Measurements from ENCODE around the gene ZNF423.

GRCh38 chr16:49589544-49590031 lies 266.3 kb downstream of the ZNF423 start:
- TF ChIP-seq, protein P1, sequence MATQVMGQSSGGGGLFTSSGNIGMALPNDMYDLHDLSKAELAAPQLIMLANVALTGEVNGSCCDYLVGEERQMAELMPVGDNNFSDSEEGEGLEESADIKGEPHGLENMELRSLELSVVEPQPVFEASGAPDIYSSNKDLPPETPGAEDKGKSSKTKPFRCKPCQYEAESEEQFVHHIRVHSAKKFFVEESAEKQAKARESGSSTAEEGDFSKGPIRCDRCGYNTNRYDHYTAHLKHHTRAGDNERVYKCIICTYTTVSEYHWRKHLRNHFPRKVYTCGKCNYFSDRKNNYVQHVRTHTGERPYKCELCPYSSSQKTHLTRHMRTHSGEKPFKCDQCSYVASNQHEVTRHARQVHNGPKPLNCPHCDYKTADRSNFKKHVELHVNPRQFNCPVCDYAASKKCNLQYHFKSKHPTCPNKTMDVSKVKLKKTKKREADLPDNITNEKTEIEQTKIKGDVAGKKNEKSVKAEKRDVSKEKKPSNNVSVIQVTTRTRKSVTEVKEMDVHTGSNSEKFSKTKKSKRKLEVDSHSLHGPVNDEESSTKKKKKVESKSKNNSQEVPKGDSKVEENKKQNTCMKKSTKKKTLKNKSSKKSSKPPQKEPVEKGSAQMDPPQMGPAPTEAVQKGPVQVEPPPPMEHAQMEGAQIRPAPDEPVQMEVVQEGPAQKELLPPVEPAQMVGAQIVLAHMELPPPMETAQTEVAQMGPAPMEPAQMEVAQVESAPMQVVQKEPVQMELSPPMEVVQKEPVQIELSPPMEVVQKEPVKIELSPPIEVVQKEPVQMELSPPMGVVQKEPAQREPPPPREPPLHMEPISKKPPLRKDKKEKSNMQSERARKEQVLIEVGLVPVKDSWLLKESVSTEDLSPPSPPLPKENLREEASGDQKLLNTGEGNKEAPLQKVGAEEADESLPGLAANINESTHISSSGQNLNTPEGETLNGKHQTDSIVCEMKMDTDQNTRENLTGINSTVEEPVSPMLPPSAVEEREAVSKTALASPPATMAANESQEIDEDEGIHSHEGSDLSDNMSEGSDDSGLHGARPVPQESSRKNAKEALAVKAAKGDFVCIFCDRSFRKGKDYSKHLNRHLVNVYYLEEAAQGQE (IDR thresholded peaks at IDR 0.05; ENCODE audit: insufficient read depth in 1 of 2, low read depth in 2 of 2, low read length in 1 of 2), result no peak
- TF ChIP-seq POLR2AphosphoS5 (IDR thresholded peaks at IDR 0.05; ENCODE audit: low read depth, low read length), result no peak
- TF ChIP-seq CTCF (IDR thresholded peaks at IDR 0.05), result no peak
